Glomerular visceral epithelial cell (primary cell): ENCODE measurements around the gene L3MBTL4.

Experiments
- DNase-seq: peaks from one replicate; pipeline ENCODE4 v3.0.0-alpha.2; 2016; ENCODE audit errors: extremely low spot score

L3MBTL4 gene

GRCh38 chr18:5962362-5962761 is 452.3 kb downstream of the L3MBTL4 start:
- no peak for DNase-seq

- DNase-seq = no peak
Measured at GRCh38 chr18:5961828-5962150, 452.9 kb downstream of the L3MBTL4 start.

GRCh38 chr18:5961097-5961827 is 453.4 kb downstream of the L3MBTL4 start:
- DNase-seq = no peak

GRCh38 chr18:5958822-5959221 is 455.9 kb downstream of the L3MBTL4 start:
- DNase-seq = no peak

- no peak for DNase-seq
Measured at GRCh38 chr18:5955861-5956260, 458.9 kb downstream of the L3MBTL4 start.

- no peak for DNase-seq
Measured at GRCh38 chr18:5951515-5952091, 463.1 kb downstream of the L3MBTL4 start.

GRCh38 chr18:5948781-5949180 is 465.9 kb downstream of the L3MBTL4 start:
- no peak for DNase-seq

GRCh38 chr18:5948237-5948636 is 466.5 kb downstream of the L3MBTL4 start:
- no peak for DNase-seq

GRCh38 chr18:5944448-5944847 is 470.3 kb downstream of the L3MBTL4 start:
- DNase-seq = no peak

- DNase-seq = no peak
Measured at GRCh38 chr18:5943514-5943913, 471.2 kb downstream of the L3MBTL4 start.

GRCh38 chr18:5942591-5942990 is 472.1 kb downstream of the L3MBTL4 start:
- DNase-seq = no peak

- no peak for DNase-seq
Measured at GRCh38 chr18:5941890-5942289, 472.8 kb downstream of the L3MBTL4 start.

GRCh38 chr18:5939801-5940667 is 474.7 kb downstream of the L3MBTL4 start:
- DNase-seq = no peak

- no peak for DNase-seq
Measured at GRCh38 chr18:5937795-5938194, 476.9 kb downstream of the L3MBTL4 start.

GRCh38 chr18:5937121-5937520 is 477.6 kb downstream of the L3MBTL4 start:
- DNase-seq = no peak

GRCh38 chr18:5930789-5931188 is 483.9 kb downstream of the L3MBTL4 start:
- DNase-seq = no peak

- DNase-seq = no peak
Measured at GRCh38 chr18:5918205-5918858, 496.4 kb downstream of the L3MBTL4 start.

GRCh38 chr18:5914951-5915350 is 499.8 kb downstream of the L3MBTL4 start:
- no peak for DNase-seq

GRCh38 chr18:5914016-5914415 is 500.7 kb downstream of the L3MBTL4 start:
- DNase-seq = no peak

- DNase-seq = no peak
Measured at GRCh38 chr18:5912566-5912965, 502.1 kb downstream of the L3MBTL4 start.

GRCh38 chr18:5909125-5909524 is 505.6 kb downstream of the L3MBTL4 start:
- no peak for DNase-seq
